Hepatocyte (in vitro differentiated cells): ENCODE measurements around the gene PLCD3.

Experiments
- EZH2 ChIP-seq: fragments of 200-600 bp; sonication (generic); IDR thresholded peaks from 2 replicates; pipeline ENCODE4 v1.6.1; 2016; ENCODE audit warnings: antibody characterized with exemption, mild to moderate bottlenecking, borderline replicate concordance
- EZH2phosphoT487 ChIP-seq: fragments of 200-600 bp; sonication (generic); IDR thresholded peaks from one replicate; pipeline ENCODE4 v1.6.1; 2018; ENCODE audit warnings: antibody characterized with exemption, mild to moderate bottlenecking, low read depth, moderate library complexity; ENCODE audit not compliant: unreplicated experiment, severe bottlenecking
- TF ChIP-seq, protein P1 (sequence below): fragments of 200-600 bp; sonication (generic); IDR thresholded peaks from 2 replicates; pipeline ENCODE4 v1.5.1; 2016; ENCODE audit warnings: antibody characterized with exemption, mild to moderate bottlenecking; ENCODE audit not compliant: poor library complexity

GRCh38 chr17:45106096-45106495 lies 26.2 kb downstream of the PLCD3 start:
- TF ChIP-seq, protein P1, sequence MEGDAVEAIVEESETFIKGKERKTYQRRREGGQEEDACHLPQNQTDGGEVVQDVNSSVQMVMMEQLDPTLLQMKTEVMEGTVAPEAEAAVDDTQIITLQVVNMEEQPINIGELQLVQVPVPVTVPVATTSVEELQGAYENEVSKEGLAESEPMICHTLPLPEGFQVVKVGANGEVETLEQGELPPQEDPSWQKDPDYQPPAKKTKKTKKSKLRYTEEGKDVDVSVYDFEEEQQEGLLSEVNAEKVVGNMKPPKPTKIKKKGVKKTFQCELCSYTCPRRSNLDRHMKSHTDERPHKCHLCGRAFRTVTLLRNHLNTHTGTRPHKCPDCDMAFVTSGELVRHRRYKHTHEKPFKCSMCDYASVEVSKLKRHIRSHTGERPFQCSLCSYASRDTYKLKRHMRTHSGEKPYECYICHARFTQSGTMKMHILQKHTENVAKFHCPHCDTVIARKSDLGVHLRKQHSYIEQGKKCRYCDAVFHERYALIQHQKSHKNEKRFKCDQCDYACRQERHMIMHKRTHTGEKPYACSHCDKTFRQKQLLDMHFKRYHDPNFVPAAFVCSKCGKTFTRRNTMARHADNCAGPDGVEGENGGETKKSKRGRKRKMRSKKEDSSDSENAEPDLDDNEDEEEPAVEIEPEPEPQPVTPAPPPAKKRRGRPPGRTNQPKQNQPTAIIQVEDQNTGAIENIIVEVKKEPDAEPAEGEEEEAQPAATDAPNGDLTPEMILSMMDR = no peak
- TF ChIP-seq EZH2 = no peak
- no peak for TF ChIP-seq EZH2phosphoT487
